ELF-1 (cell line): ENCODE results near the gene COL24A1.

ENCODE experiments used
- DNase-seq: peaks from one replicate; pipeline ENCODE4 v3.0.0-alpha.2; 2016; ENCODE audit warnings: low read depth, low spot score

The COL24A1 gene

DNA sequence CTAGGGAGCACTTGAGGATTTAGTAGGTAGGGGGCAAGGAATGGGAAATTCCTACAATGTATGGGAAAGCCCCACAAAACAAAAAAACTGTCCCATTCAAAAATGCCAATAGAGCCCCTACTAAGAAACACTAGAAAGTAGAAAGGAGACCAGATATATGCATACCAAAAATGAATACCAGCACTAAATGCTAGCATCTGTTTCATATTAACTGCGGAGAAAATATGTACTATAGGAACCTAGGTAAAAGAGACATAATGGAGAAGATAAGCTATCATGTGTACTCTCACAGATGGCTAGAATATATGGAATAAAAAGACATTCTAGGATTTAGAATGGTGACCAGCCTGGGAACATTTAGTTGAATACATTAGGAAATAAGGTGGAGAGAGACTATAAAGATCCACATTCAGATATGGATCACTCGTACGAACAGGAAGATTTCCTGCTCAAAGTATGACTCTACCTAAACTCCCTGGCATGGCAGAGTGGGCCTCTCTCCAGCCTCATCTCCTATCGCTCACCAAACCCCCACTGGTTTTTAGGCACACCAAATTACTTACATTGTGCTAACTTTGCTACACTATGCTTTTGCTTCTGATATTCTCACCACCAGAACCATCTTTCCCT lies 466.7 kb downstream of the COL24A1 start:
- DNase-seq = no peak

DNA sequence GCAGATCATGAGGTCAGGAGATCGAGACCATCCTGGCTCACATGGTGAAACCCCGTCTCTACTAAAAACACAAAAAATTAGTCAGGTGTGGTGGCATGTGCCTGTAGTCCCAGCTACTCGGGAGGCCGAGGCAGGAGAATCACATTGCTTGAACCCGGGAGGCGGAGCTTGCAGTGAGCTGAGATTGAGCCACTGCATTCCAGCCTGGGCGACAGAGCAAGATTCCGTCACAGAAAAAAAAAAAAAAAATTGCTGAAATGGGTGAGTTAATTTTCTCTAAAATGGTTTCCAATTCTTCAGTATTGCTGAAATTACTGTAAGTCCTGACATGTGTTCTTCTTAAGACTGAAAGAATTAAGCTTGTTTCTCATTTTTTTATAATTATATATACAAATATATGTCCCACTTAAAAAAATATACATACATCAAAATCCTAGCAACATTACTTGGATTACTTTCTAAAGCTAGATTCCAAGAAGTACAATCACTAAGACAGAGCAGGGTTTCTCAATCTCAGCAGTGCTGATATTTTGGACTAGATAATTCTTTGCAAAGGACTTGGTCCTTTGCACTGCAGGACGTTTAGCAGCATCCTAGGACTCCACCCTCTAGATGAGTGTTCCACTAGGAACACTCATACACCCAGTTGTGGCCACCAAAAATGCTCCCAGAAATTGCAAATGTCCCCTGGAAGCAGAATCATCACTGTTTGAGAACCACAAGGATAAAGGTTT lies 473.1 kb downstream of the COL24A1 start:
- no peak for DNase-seq

DNA sequence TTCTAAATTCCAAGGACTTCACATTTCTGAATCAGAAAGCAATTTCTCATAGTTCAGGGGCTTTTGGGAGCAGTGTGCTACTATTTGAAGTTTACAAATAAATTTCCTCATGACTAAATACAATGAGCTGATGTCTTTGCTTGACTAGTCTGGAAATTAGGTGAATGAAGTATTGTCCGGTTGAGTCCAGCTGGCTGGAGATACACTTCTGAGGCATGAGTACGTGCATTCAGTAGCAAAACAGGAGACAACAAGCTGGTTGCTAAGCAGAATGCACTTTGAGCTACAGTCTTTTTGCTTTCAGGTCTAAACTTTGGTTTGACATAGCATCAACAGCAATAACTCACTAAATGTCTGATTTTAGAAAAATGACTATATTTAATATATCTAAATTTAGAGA lies 475.5 kb downstream of the COL24A1 start:
- no peak for DNase-seq
